Thyroid gland (tissue), 4 donors: Measurements from ENCODE around the gene HSPB6.

Experiments
- CTCF ChIP-seq, 6 experiments: fragments of 200-600 bp in 3 of 6; fragments of 450-650 bp in 3 of 6; sonication (generic) in 3 of 6; IDR thresholded peaks; one replicate each; pipeline ENCODE4 v1.5.1; 2016 to 2019; ENCODE audit warnings: antibody characterized with exemption in 6 of 6, mild to moderate bottlenecking in 2 of 6, inconsistent platforms in 1 of 6, moderate library complexity in 1 of 6
- POLR2A ChIP-seq, 2 donors: fragments of 450-650 bp; IDR thresholded peaks; one replicate each; pipeline ENCODE4 v1.6.1; 2017; ENCODE audit warnings: antibody characterized with exemption in 2 of 2, mild to moderate bottlenecking in 2 of 2, moderate library complexity in 1 of 2

- TF ChIP-seq CTCF (IDR thresholded peaks at IDR 0.05), result no peak
- TF ChIP-seq POLR2A (IDR thresholded peaks at IDR 0.05), result no peak
Measured at GRCh38 chr19:35801828-35802227, 45.0 kb upstream of the HSPB6 start.
